Stomach smooth muscle (tissue), 2 donors: ENCODE measurements around the gene RBM18.

Source experiments
- H3K27ac ChIP-seq: one replicate; pipeline ENCODE4 v1.7.0; 2013; ENCODE audit warnings: mild to moderate bottlenecking, low read length, inconsistent platforms
- H3K27me3 ChIP-seq, 2 donors: one replicate each; pipeline ENCODE4 v1.7.0; 2013; ENCODE audit warnings: low read length in 2 of 2; ENCODE audit not compliant: insufficient read depth in 2 of 2, control insufficient read depth in 1 of 2
- H3K36me3 ChIP-seq, 2 donors: one replicate each; pipeline ENCODE4 v1.7.0; 2013; ENCODE audit warnings: low read length in 2 of 2; ENCODE audit not compliant: control insufficient read depth in 2 of 2, insufficient read depth in 2 of 2
- H3K4me1 ChIP-seq: one replicate; pipeline ENCODE4 v1.7.0; 2013; ENCODE audit warnings: low read length; ENCODE audit not compliant: control insufficient read depth, insufficient read depth
- H3K4me3 ChIP-seq, 2 donors: one replicate each; pipeline ENCODE4 v1.7.0; 2013; ENCODE audit warnings: low read length in 2 of 2
- H3K9ac ChIP-seq, 2 donors: one replicate each; pipeline ENCODE4 v1.7.0; 2013; ENCODE audit warnings: low read length in 2 of 2, mild to moderate bottlenecking in 1 of 2
- H3K9me3 ChIP-seq, 2 donors: one replicate each; pipeline ENCODE4 v1.7.0; 2013; ENCODE audit warnings: low read length in 2 of 2; ENCODE audit not compliant: control insufficient read depth in 2 of 2
- donor health status: healthy.
- donor health status: Pancreatic carcinoma.

RBM18 gene

GRCh38 chr9:122232796-122233306, 31.8 kb downstream of the RBM18 start:
- no peaks in the 10 kb centered on the region for H3K9me3 ChIP-seq
- H3K27ac ChIP-seq, result no peak overlapping the region
- no peaks in the 10 kb centered on the region for H3K36me3 ChIP-seq
- no peak overlapping the region for H3K9ac ChIP-seq
- peaks cover 22 to 34% of the 10 kb centered on the region in 2 donors for H3K27me3 ChIP-seq
- no peak overlapping the region for H3K4me3 ChIP-seq
- peaks cover 11% of the 10 kb centered on the region for H3K4me1 ChIP-seq

DNA sequence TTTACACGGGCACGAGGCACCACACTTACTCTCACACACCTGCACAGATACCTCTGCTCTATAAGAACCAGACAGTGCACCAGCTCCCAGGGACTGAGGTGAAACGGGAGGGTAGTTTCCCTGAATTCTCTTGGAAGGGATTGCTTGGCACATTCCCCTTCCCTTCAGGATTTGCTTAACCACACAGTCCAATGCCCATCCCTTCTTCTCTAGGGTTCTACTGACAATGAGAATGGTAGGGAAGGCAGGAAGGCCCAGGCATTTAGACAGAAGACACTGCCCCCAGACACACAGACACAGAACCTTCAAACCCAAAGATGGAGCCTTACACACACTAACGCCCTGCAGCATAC, 35.2 kb downstream of the RBM18 start:
- Histone ChIP-seq H3K4me3 (no peak overlapping the region), H3K9ac (no peak overlapping the region), H3K27ac (no peak overlapping the region), H3K36me3 (no peaks in the 10 kb centered on the region), H3K9me3 (no peaks in the 10 kb centered on the region), H3K4me1 (peaks cover 27% of the 10 kb centered on the region), H3K27me3 (peaks cover 53 to 65% of the 10 kb centered on the region in 2 donors)

DNA sequence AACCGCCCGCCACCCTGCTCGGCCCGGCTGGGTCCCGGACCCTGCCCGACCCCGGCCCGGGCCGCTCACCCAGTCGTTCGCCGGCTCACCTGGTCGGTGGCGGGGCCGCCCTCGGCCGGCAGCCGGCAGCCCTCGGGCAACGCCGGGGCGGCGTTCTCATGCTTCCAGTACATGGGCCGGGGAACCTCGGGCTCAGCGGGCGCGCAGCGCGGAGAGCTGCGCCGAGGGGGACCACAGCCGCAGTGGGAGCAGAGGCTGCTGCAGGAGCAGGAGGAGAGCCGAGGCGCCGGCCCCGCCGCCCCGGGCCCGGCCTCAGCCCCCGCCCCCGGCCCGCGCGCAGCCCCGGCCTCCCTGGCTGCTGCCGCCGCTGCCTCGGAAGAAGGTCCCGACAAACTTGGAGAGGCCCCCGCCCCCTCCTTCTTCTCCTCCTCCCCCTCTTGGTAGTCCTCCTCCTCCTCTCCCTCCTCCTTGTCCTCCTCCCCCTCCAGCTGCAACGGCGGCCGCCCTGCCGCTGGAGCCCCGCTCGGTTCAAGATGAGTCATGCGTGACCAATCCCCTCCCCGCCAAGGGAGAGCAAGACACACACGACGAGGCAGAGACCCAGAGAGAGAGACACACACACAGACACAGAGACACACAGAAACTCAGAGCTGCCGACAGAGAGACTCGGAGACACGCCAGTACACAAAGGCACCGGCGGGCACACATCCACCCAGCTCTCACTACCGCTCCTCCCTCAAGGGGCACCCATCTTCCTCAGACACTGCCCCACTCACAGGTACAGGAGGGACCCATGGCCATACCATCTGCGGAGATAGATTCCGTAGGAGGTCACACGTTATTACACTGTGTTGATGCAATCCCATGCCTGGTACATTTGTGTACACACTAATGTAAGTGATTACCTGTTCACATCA, 35.8 kb downstream of the RBM18 start, which contains the start of gene LHX6:
LHX6 (minus strand) TSS at position 390 of the 917 bp plus-strand sequence; CDS start at position 173, 217 bp downstream.
- H3K4me1 ChIP-seq, result peaks cover 27% of the 10 kb centered on the region
- no peak within 1 kb of the TSS for H3K27ac ChIP-seq
- H3K36me3 ChIP-seq, result no peaks in the 10 kb centered on the region
- H3K9ac ChIP-seq, result no peak within 1 kb of the TSS
- H3K4me3 ChIP-seq, result peak within 1 kb of the TSS; percentile 26 to 62
- no peaks in the 10 kb centered on the region for H3K9me3 ChIP-seq
- H3K27me3 ChIP-seq, result peaks cover 56 to 67% of the 10 kb centered on the region in 2 donors

DNA sequence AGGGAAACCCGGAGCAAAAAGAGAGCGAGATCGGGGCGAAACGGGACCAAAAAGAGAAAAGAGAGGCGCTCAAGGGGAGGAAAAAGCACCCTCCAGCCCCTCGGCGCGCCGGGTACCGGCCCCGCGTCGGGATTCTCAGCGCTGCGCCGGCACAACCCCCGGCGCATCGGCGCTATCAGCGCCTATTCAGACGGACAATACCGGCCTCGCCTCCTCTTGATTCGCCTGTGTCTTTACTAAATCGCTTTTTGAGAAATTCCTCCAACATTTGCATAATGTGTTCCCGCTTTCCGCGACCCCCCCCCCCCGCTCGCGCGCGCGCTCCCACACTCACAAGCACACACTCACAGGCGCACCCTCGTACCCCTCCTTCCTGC, 36.5 kb downstream of the RBM18 start:
- Histone ChIP-seq H3K4me3 (peak overlapping the region; percentile 26 to 62), H3K9ac (no peak overlapping the region), H3K4me1 (peaks cover 27% of the 10 kb centered on the region), H3K9me3 (no peaks in the 10 kb centered on the region), H3K27me3 (peaks cover 56 to 70% of the 10 kb centered on the region in 2 donors), H3K27ac (no peak overlapping the region), H3K36me3 (no peaks in the 10 kb centered on the region)

DNA sequence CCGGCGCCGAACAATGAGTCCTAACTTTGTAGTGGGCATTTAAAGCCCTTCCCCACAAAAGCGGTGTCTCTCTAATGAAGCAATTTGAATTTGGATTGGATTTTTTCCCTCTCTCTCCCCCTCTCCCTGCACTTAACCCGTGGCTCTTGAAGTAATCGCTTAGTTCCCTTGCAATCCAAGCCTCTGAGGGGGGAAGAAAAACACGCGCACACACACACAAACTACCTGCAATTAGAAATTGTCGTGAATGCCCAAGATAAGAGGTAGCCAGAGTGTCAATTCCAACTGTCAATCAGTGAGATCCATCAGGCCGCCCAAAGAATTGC, 37.1 kb downstream of the RBM18 start:
- Histone ChIP-seq H3K9ac (no peak overlapping the region), H3K4me3 (peak overlapping the region in 1 of 2 donors; percentile 3), H3K9me3 (no peaks in the 10 kb centered on the region), H3K27ac (no peak overlapping the region), H3K4me1 (peaks cover 27% of the 10 kb centered on the region), H3K27me3 (peaks cover 57 to 75% of the 10 kb centered on the region in 2 donors), H3K36me3 (no peaks in the 10 kb centered on the region)

DNA sequence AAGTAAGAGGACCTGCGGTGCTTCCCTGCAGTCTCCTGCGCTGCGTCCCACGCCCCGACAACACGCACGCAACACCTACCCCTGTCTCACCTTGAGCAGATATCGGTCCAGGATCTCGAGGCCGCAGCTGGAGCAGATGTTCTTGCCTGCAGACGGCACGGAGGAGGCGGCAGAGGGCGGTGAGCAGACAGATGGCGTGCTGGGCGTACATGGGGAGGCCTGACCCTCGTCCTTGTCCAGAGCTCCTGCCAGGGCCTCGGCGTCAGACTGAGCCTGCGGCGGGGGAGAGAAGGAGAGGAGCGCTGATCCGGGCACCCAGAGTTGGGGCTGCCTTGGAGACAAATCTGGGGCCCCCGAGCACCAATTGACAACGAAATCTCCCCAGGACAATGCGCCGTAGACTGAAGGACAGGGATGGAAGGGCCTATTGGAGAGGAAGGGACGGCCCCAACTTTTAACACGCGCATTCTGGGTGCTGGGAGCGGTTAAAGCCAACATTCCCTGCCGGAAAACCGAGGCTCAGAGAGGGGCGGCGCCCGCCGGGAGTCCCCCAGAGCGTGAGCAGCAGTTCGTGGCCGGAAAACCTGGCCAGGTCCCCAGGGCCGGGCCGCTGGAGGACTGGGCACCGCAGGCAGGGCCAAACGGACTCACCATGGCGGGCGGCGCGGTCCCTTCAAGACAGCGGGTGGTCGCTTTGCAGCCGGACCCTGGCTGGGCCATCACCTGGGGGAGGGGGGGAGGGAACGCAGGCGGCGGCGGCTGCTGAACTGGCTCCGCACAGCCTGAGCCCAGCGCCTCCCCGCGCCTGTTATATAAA, 37.7 kb downstream of the RBM18 start:
- Histone ChIP-seq H3K9ac (no peak overlapping the region), H3K9me3 (no peaks in the 10 kb centered on the region), H3K4me3 (peak overlapping the region in 1 of 2 donors; percentile 61), H3K36me3 (no peaks in the 10 kb centered on the region), H3K27ac (no peak overlapping the region), H3K4me1 (peaks cover 27% of the 10 kb centered on the region), H3K27me3 (peaks cover 63 to 80% of the 10 kb centered on the region in 2 donors)

- no peaks in the 10 kb centered on the region for H3K36me3 ChIP-seq
- peak overlapping the region; percentile 36 to 61 for H3K4me3 ChIP-seq
- H3K4me1 ChIP-seq, result peaks cover 27% of the 10 kb centered on the region
- H3K27ac ChIP-seq, result no peak overlapping the region
- H3K9ac ChIP-seq, result no peak overlapping the region
- H3K27me3 ChIP-seq, result peaks cover 70 to 81% of the 10 kb centered on the region in 2 donors
- H3K9me3 ChIP-seq, result no peaks in the 10 kb centered on the region
Observed at GRCh38 chr9:122226142-122226757, 38.4 kb downstream of the RBM18 start.

GRCh38 chr9:122225312-122226141, 39.1 kb downstream of the RBM18 start:
- Histone ChIP-seq H3K4me1 (peaks cover 27% of the 10 kb centered on the region), H3K27ac (no peak overlapping the region), H3K9ac (no peak overlapping the region), H3K36me3 (no peaks in the 10 kb centered on the region), H3K4me3 (peak overlapping the region; percentile 36 to 61), H3K9me3 (no peaks in the 10 kb centered on the region), H3K27me3 (peaks cover 77 to 80% of the 10 kb centered on the region in 2 donors)

- H3K36me3 ChIP-seq, result no peaks in the 10 kb centered on the region
- no peak overlapping the region for H3K27ac ChIP-seq
- peaks cover 36% of the 10 kb centered on the region for H3K4me1 ChIP-seq
- no peak overlapping the region for H3K9ac ChIP-seq
- no peaks in the 10 kb centered on the region for H3K9me3 ChIP-seq
- no peak overlapping the region for H3K4me3 ChIP-seq
- H3K27me3 ChIP-seq, result peaks cover 82 to 84% of the 10 kb centered on the region in 2 donors
Observed at GRCh38 chr9:122223435-122223834, 41.2 kb downstream of the RBM18 start.

GRCh38 chr9:122222791-122223190, 41.8 kb downstream of the RBM18 start:
- Histone ChIP-seq H3K9me3 (no peaks in the 10 kb centered on the region), H3K4me1 (peaks cover 35% of the 10 kb centered on the region), H3K4me3 (no peak overlapping the region), H3K27me3 (peaks cover 82 to 86% of the 10 kb centered on the region in 2 donors), H3K36me3 (no peaks in the 10 kb centered on the region), H3K27ac (no peak overlapping the region), H3K9ac (no peak overlapping the region)
